Subcutaneous abdominal adipose tissue (tissue), 5 donors: Measurements from ENCODE around the gene ARFGAP1.

Experiments
- H3K27ac ChIP-seq: one replicate; pipeline ENCODE4 v1.7.0; 2013; ENCODE audit warnings: low read depth, mild to moderate bottlenecking, inconsistent platforms, low read length, moderate library complexity
- H3K27me3 ChIP-seq, 5 donors: one replicate each; pipeline ENCODE4 v1.7.0; 2013; ENCODE audit warnings: low read length in 5 of 5, inconsistent platforms in 1 of 5; ENCODE audit not compliant: control insufficient read depth in 5 of 5, insufficient read depth in 4 of 5
- H3K36me3 ChIP-seq, 5 donors: one replicate each; pipeline ENCODE4 v1.7.0; 2013; ENCODE audit warnings: low read length in 5 of 5; ENCODE audit not compliant: control insufficient read depth in 5 of 5, insufficient read depth in 5 of 5
- H3K4me1 ChIP-seq, 5 donors: one replicate each; pipeline ENCODE4 v1.7.0; 2013; ENCODE audit warnings: low read length in 5 of 5, mild to moderate bottlenecking in 3 of 5, moderate library complexity in 1 of 5; ENCODE audit not compliant: control insufficient read depth in 5 of 5, insufficient read depth in 5 of 5
- H3K4me3 ChIP-seq, 5 donors: one replicate each; pipeline ENCODE4 v1.7.0; 2013; ENCODE audit warnings: low read length in 5 of 5, low read depth in 1 of 5
- H3K9ac ChIP-seq, 5 donors: one replicate each; pipeline ENCODE4 v1.7.0; 2013; ENCODE audit warnings: low read length in 5 of 5, mild to moderate bottlenecking in 4 of 5, moderate library complexity in 3 of 5
- H3K9me3 ChIP-seq, 5 donors: one replicate each; pipeline ENCODE4 v1.7.0; 2013; ENCODE audit warnings: low read length in 5 of 5; ENCODE audit not compliant: control insufficient read depth in 5 of 5
- donor health status: healthy.
- donor health status: healthy.
- donor health status: healthy.
- donor health status: healthy.
- donor health status: healthy.

Gene ARFGAP1

DNA sequence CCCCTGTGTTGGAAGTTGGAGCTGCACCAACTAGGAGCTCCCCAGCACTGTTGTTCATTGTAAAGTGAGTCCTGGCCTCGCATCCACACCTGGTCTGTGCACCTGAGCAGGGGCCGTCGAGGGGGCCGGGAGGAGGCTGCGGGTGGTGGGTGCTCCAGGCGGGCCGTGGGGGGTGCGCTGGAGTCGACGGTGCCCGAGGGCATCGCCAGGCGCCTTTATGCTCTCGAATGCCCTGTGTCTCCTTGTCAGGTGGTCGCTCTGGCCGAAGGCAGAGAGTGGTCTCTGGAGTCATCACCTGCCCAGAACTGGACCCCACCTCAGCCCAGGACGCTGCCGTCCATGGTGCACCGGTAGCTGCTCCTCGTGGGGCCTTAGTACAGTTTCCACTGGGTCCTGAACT, 4.3 kb downstream of the ARFGAP1 start:
- H3K9me3 ChIP-seq: no peaks in the 10 kb centered on the region
- H3K27ac ChIP-seq: no peak overlapping the region
- peaks cover 8 to 27% (median 20%) of the 10 kb centered on the region in 5 donors for H3K4me1 ChIP-seq
- H3K36me3 ChIP-seq: peaks cover 0 to 60% (median 55%) of the 10 kb centered on the region in 5 donors
- H3K9ac ChIP-seq: no peak overlapping the region
- no peaks in the 10 kb centered on the region for H3K27me3 ChIP-seq
- H3K4me3 ChIP-seq: no peak overlapping the region

DNA sequence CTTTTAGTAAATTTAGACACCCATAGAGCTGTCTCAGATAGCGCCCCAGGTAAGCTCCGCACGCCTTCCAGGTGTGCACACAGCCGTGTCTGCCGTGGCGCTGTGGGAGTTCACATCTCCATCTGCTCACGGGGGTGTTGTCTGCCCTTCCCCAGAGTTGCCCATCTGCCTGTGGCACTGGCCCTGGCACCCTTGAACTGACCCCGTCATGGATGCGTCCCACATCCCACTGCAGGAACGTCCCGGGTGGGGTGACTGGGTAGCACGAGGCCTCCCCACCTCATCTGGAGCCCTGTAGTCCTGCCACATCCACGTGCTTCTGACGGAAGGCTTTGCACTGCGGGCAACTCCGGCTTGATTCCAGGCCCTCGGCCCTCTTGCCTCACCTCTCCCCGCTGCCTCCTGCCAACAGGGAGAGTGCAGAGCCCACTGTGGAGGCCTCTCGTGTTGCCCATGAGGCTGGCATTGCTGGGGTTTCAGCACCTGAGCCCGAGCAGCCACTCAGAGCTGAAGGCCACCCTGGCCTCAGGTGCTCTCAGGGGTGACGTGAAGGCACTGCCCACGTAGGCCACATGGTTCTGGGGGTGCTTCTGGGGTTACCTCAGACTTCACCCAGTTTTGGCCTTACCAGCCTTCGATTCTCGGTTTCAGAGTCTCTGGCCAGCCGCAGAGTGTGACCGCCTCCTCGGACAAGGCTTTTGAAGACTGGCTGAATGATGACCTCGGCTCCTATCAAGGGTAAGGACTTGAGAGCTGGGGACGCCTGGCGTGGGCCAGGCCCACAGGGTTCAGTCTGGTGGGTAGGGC, 5.1 kb downstream of the ARFGAP1 start:
- H3K4me1 ChIP-seq: peaks cover 8 to 25% (median 19%) of the 10 kb centered on the region in 5 donors
- no peak overlapping the region for H3K4me3 ChIP-seq
- H3K36me3 ChIP-seq: peaks cover 0 to 67% (median 60%) of the 10 kb centered on the region in 5 donors
- H3K9me3 ChIP-seq: no peaks in the 10 kb centered on the region
- H3K9ac ChIP-seq: no peak overlapping the region
- H3K27me3 ChIP-seq: no peaks in the 10 kb centered on the region
- H3K27ac ChIP-seq: no peak overlapping the region

DNA sequence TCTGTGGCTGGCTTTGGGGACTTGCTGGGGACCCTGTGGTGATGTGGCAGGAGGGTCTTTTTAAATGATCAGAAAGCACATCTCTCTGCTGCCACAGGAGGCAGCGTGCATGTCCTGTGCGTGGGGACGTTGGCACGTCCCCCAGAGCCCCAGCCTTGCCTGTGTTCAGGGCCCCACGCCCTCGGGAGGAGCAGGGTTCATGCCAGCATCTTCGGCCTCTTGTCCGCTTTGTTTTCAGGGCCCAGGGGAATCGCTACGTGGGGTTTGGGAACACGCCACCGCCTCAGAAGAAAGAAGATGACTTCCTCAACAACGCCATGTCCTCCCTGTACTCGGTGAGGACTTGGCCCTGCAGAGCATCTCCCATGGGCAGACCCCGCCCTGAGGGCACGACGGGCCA, 6.0 kb downstream of the ARFGAP1 start:
- H3K4me3 ChIP-seq: no peak overlapping the region
- H3K27me3 ChIP-seq: no peaks in the 10 kb centered on the region
- H3K9ac ChIP-seq: no peak overlapping the region
- H3K36me3 ChIP-seq: peaks cover 0 to 77% (median 70%) of the 10 kb centered on the region in 5 donors
- no peak overlapping the region for H3K27ac ChIP-seq
- H3K9me3 ChIP-seq: no peaks in the 10 kb centered on the region
- H3K4me1 ChIP-seq: peaks cover 5 to 18% (median 13%) of the 10 kb centered on the region in 5 donors

DNA sequence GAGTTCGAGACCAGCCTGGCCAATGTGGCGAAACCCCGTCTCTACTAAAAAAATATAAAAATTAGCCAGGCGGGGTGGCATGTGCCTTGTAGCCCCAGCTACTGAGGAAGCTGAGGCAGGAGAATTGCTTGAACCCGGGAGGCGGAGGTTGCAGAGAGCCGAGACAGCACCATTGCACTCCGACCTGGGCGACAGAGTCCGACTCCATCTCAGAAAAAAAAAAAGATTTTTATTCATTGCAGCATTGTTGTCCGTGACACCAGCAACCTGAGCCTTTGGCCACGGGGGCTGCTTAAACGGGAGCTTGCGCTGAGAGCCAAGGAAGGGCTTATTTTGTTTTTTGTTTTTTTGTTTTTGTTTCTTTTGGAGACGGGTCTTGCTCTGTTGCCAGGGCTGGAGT, 7.3 kb downstream of the ARFGAP1 start:
- no peaks in the 10 kb centered on the region for H3K27me3 ChIP-seq
- H3K36me3 ChIP-seq: peaks cover 0 to 89% (median 77%) of the 10 kb centered on the region in 5 donors
- H3K9ac ChIP-seq: no peak overlapping the region
- H3K4me1 ChIP-seq: peaks cover 0 to 7% (median 5%) of the 10 kb centered on the region in 5 donors
- no peak overlapping the region for H3K4me3 ChIP-seq
- no peaks in the 10 kb centered on the region for H3K9me3 ChIP-seq
- no peak overlapping the region for H3K27ac ChIP-seq

DNA sequence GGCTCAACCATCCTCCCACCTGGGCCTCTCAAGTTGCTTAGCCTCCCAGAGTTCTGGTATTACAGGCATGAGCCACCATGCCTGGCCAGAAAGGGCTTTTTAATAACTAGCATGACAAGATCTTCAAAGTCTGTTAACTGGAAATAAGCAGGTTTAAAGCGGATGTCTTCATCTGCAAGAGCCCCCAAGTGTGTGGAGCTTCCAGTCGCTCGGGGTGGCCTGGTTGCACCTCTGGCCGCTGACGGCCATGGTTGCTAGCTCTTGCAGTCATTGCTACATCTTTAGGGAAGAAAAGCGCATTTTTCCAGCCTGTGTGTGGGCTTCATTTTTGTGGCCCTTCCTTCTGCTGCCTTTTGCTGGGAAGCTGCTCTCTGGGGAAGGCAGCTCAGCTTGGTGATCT, 7.8 kb downstream of the ARFGAP1 start:
- Histone ChIP-seq H3K4me3 (no peak overlapping the region), H3K9me3 (no peaks in the 10 kb centered on the region), H3K36me3 (peaks cover 0 to 93% (median 79%) of the 10 kb centered on the region in 5 donors), H3K4me1 (peaks cover 0 to 6% (median 5%) of the 10 kb centered on the region in 5 donors), H3K27me3 (no peaks in the 10 kb centered on the region), H3K9ac (no peak overlapping the region), H3K27ac (no peak overlapping the region)

DNA sequence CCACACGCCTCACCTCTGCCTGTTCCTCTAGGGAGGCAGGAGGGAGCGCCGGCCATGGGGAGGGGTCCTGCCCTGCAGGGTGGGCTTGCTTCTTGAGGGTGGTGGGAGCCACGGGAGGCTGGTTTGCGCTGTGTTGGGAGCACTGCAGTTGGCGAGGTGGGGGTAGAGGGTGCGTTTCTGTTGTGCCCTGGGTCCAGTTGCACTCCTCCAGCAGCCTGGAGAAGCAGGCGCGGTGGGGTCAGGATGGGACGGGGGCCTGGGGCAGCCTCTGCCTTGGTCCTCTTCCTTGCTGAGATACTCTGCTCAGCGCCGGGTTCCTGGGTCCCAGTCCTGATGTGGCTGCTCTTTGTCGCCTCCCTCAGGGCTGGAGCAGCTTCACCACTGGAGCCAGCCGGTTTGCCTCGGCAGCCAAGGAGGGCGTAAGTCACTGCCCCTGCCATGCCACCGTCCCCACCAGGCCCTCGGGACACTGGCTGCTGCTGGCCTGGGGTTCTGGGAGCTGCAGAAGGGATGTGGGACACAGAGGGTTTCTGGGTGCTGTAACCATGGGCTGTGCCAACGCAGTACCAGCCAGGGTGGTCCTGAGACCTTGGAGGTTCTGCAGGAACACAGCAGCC, 8.4 kb downstream of the ARFGAP1 start:
- H3K27ac ChIP-seq: no peak overlapping the region
- no peak overlapping the region for H3K9ac ChIP-seq
- H3K9me3 ChIP-seq: no peaks in the 10 kb centered on the region
- no peak overlapping the region for H3K4me3 ChIP-seq
- H3K27me3 ChIP-seq: no peaks in the 10 kb centered on the region
- peaks cover 0 to 6% (median 5%) of the 10 kb centered on the region in 5 donors for H3K4me1 ChIP-seq
- peaks cover 0 to 97% (median 82%) of the 10 kb centered on the region in 5 donors for H3K36me3 ChIP-seq

DNA sequence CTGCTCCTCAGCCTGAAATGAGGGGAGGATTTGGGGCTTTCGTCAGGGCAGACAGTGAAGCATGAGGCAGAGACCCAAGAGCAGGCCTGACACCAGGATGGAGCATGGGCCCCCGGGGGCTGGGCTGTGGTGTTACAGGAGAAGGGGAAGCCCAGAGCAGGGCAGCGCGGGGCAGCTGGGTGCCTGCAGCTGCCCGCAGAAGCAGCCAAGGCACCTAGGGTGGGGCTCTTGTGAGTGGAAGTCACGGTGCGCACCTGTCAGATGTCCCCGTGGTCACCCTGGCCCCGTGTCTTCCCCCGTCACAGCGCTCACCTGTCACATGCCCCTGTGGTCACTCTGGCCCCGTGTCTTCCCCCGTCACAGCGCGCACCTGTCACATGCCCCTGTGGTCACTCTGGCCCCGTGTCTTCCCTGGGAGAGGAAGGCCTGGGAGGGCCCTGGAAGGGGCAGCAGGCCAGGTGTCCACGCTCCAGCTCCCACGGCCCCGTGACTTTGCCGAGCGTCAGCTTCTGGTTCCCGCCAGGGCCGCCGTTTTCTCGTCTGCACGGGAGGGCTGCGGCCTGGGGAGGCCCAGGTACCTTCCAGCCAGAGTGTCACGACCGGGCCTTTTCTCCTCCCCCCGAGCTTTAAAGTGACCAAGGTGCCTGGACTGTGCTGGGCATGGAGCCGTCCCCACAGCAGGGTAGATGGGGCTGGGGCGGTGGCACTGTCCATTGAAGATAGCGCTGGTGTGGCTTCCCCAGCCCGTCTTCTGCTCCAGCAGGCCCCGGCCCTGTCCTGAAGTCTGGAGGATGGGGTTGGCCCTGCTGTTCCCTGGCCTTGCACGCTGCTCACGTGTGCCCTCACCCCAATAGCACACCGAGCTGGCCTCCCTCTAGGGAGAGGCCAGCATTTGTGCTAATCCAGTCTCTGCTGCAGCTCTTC, 9.4 kb downstream of the ARFGAP1 start:
- Histone ChIP-seq H3K4me3 (no peak overlapping the region), H3K9me3 (no peaks in the 10 kb centered on the region), H3K36me3 (peaks cover 0 to 96% (median 81%) of the 10 kb centered on the region in 5 donors), H3K4me1 (peaks cover 0 to 6% (median 5%) of the 10 kb centered on the region in 5 donors), H3K27me3 (no peaks in the 10 kb centered on the region), H3K9ac (no peak overlapping the region), H3K27ac (no peak overlapping the region)

DNA sequence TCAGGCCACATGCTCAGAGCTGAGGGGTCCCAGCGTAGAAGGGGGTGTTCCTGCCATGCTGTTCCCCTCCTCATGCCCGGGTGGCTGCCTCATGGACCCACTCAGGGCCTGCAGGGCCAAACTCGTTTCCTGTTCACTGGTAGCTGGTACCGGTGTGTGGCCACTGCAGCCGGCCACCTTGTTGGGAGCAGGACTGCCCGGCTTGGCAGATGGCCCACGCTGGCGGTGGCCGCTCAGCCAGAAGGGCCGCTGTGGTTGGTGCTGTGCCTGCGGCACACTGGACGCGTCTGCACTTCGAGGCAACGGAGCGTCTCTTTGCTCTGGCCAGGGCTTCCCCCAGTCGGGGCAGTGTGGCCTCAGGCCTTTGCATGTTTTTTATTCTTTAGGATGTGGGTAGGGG, 10.3 kb downstream of the ARFGAP1 start:
- H3K36me3 ChIP-seq: peaks cover 0 to 93% (median 80%) of the 10 kb centered on the region in 5 donors
- H3K4me3 ChIP-seq: no peak overlapping the region
- no peaks in the 10 kb centered on the region for H3K27me3 ChIP-seq
- H3K4me1 ChIP-seq: peaks cover 0 to 6% (median 5%) of the 10 kb centered on the region in 5 donors
- no peak overlapping the region for H3K27ac ChIP-seq
- H3K9me3 ChIP-seq: no peaks in the 10 kb centered on the region
- H3K9ac ChIP-seq: no peak overlapping the region

DNA sequence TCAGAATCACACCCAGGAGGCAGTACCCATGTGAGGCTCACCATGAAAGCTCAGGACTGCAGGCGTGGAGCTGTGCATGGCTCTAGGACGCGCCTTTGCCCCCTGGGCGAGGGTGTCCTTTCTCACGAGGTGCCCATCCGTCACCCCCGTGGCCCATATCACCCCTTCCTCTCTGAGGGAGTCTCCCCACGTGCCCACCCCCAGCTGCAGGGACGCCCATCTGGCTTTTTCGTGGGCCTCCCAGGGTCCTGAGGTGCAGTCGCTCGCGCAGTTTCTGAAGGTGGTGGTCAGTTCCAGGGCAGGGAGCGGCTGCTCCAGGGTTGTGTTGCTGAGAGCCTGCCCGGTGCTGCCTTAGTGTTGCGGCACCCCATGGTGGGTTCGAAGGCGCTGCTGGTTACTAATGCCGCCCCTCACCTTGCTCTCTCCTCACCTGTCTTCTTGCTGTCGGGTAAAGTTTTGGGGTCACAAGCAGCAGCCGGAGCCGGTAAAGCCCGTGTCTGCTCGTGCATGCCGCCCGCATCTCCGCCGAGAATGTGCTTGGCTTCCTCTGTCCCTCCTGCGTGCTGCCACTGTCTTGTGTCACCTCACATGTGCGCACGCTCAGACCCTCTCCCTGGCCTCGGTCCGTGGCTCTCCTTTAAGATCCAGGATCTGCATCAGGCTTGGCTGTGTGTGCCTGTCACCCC, 10.9 kb downstream of the ARFGAP1 start:
- H3K27me3 ChIP-seq: no peaks in the 10 kb centered on the region
- H3K4me3 ChIP-seq: no peak overlapping the region
- peaks cover 0 to 6% (median 5%) of the 10 kb centered on the region in 5 donors for H3K4me1 ChIP-seq
- H3K27ac ChIP-seq: no peak overlapping the region
- no peaks in the 10 kb centered on the region for H3K9me3 ChIP-seq
- peaks cover 0 to 93% (median 80%) of the 10 kb centered on the region in 5 donors for H3K36me3 ChIP-seq
- no peak overlapping the region for H3K9ac ChIP-seq
